Mesothelial cell of epicardium (in vitro differentiated cells): ENCODE results near the gene DEFB129. TPM values are rescaled to one million over a fixed set of nuclear protein-coding genes. Genes with fewer than 3 reads are reported as not detected.

Experiments
- DNase-seq, 2 experiments: peaks; one replicate each; pipeline ENCODE4 v3.0.0; 2021; ENCODE audit warnings: low spot score in 2 of 2; ENCODE audit not compliant: unreplicated experiment in 2 of 2
- H3K27ac Mint-ChIP-seq: 2 replicates; pipeline ENCODE4 v1.8.0; 2021; ENCODE audit warnings: mixed read lengths
- H3K27me3 Mint-ChIP-seq: 2 replicates; pipeline ENCODE4 v1.8.0; 2021; ENCODE audit warnings: low read depth, mixed read lengths
- H3K36me3 Mint-ChIP-seq: 2 replicates; pipeline ENCODE4 v1.8.0; 2021; ENCODE audit warnings: mixed read lengths
- H3K4me1 Mint-ChIP-seq: 2 replicates; pipeline ENCODE4 v1.8.0; 2021; ENCODE audit warnings: mixed read lengths
- H3K4me3 Mint-ChIP-seq: 2 replicates; pipeline ENCODE4 v1.8.0; 2021; ENCODE audit warnings: mild to moderate bottlenecking, moderate library complexity, mixed read lengths
- H3K9me3 Mint-ChIP-seq: 2 replicates; pipeline ENCODE4 v1.8.0; 2021; ENCODE audit warnings: mixed read lengths
- total RNA-seq: library from RNA; stranded (reverse); gene quantifications from 3 replicates; pipeline ENCODE4 v1.2.1, GENCODE V29; 2021
- TF ChIP-seq, protein P1 (sequence below): fragments of 200-600 bp; sonication (generic); IDR thresholded peaks from one replicate; pipeline ENCODE4 v1.5.0; 2021; ENCODE audit warnings: antibody characterized with exemption; ENCODE audit not compliant: unreplicated experiment

Gene DEFB129
- total RNA-seq: not detected in 3 replicates

- no peak for DNase-seq
- peaks cover 53% of the 10 kb centered on the region for H3K27me3 Mint-ChIP-seq
- peaks cover 4% of the 10 kb centered on the region for H3K9me3 Mint-ChIP-seq
- H3K4me3 Mint-ChIP-seq: no peak within 1 kb of the TSS
- no peaks in the 10 kb centered on the region for H3K4me1 Mint-ChIP-seq
- TF ChIP-seq, protein P1, sequence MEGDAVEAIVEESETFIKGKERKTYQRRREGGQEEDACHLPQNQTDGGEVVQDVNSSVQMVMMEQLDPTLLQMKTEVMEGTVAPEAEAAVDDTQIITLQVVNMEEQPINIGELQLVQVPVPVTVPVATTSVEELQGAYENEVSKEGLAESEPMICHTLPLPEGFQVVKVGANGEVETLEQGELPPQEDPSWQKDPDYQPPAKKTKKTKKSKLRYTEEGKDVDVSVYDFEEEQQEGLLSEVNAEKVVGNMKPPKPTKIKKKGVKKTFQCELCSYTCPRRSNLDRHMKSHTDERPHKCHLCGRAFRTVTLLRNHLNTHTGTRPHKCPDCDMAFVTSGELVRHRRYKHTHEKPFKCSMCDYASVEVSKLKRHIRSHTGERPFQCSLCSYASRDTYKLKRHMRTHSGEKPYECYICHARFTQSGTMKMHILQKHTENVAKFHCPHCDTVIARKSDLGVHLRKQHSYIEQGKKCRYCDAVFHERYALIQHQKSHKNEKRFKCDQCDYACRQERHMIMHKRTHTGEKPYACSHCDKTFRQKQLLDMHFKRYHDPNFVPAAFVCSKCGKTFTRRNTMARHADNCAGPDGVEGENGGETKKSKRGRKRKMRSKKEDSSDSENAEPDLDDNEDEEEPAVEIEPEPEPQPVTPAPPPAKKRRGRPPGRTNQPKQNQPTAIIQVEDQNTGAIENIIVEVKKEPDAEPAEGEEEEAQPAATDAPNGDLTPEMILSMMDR: no peak
- H3K27ac Mint-ChIP-seq: no peak within 1 kb of the TSS
- H3K36me3 Mint-ChIP-seq: no peaks in the 10 kb centered on the region
These were observed at the start of gene DEFB129 for GRCh38 chr20:226958-227357. Gene DEFB129 (plus strand): TSS chr20:227258. CDS start chr20:227289, 31 bp downstream.

GRCh38 chr20:184288-184687 is 42.8 kb upstream of the DEFB129 start:
- peaks cover 53% of the 10 kb centered on the region for H3K9me3 Mint-ChIP-seq
- peaks cover 9% of the 10 kb centered on the region for H3K27me3 Mint-ChIP-seq
- TF ChIP-seq, protein P1: no peak

DNA sequence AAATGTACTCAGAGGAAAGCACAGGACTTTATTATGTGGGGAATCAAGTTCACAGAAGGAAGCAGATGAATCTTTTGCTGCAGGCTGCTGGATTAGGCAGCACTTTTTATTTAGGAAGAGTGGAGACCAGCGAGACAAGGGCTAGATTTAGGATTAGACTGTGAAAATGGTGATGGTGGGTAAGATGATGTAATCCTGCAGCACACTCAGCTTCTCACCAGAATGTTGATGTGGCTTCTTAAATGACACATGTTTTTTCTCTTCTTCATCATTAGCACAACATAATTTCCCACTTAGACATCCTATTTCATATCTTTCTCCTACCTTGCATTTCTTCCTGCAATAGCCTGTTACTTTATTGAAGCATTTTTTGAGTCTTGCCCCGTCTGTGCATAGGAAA is 39.3 kb upstream of the DEFB129 start:
- H3K4me1 Mint-ChIP-seq: no peaks in the 10 kb centered on the region
- H3K9me3 Mint-ChIP-seq: peaks cover 68% of the 10 kb centered on the region
- TF ChIP-seq, protein P1: no peak
- H3K4me3 Mint-ChIP-seq: no peak overlapping the region
- peaks cover 14% of the 10 kb centered on the region for H3K27me3 Mint-ChIP-seq
- no peak for DNase-seq
- no peaks in the 10 kb centered on the region for H3K36me3 Mint-ChIP-seq
- no peak overlapping the region for H3K27ac Mint-ChIP-seq

More at GRCh38 chr20:184288-184687, 42.8 kb upstream of the DEFB129 start:
- H3K36me3 Mint-ChIP-seq: no peaks in the 10 kb centered on the region
- no peak overlapping the region for H3K4me3 Mint-ChIP-seq
- H3K27ac Mint-ChIP-seq: no peak overlapping the region
- DNase-seq: no peak
- H3K4me1 Mint-ChIP-seq: no peaks in the 10 kb centered on the region

DNA sequence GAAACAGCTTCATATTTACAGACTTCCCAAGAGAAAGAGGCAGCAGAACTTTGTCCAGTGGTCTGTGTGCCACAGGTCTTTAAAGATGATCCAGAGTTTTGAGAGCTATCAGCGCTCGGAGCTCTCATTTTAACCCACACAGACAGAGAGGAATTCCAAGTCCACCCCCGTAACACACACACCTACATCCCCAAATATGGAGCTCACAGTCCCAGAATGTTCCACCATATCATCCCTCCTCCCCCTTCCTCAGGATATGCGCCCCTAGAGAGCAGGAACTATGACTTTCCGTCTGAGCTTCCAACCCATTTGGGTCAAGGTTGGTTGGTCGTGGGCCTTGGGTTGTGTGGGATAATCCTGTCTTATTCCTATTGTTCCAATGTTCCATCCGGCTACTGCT is 37.4 kb upstream of the DEFB129 start, which contains the start of gene DEFB128:
TSS of gene DEFB128 (minus strand) at position 101 of the 400 bp plus-strand sequence. CDS start at position 13, 88 bp downstream.
- Mint-ChIP-seq H3K9me3 (peaks cover 51% of the 10 kb centered on the region), H3K36me3 (no peaks in the 10 kb centered on the region), H3K4me1 (no peaks in the 10 kb centered on the region), H3K27ac (no peak within 1 kb of the TSS), H3K27me3 (peaks cover 14% of the 10 kb centered on the region), H3K4me3 (no peak within 1 kb of the TSS)
- TF ChIP-seq, protein P1: no peak
- no peak for DNase-seq

- H3K36me3 Mint-ChIP-seq: no peaks in the 10 kb centered on the region
- peaks cover 2% of the 10 kb centered on the region for H3K27me3 Mint-ChIP-seq
- peaks cover 13% of the 10 kb centered on the region for H3K9me3 Mint-ChIP-seq
These were observed 28.8 kb upstream of the DEFB129 start for GRCh38 chr20:198225-198624.

More at GRCh38 chr20:198225-198624, 28.8 kb upstream of the DEFB129 start:
- TF ChIP-seq, protein P1: no peak
- Mint-ChIP-seq H3K4me3 (no peak overlapping the region), H3K4me1 (no peaks in the 10 kb centered on the region), H3K27ac (no peak overlapping the region)
- no peak for DNase-seq
